Measurements from ENCODE around the gene CDH10. TPM values are rescaled to one million over a fixed set of nuclear protein-coding genes. Genes with fewer than 3 reads are reported as not detected.

CDH10 gene
- total RNA-seq, result not detected

DNA sequence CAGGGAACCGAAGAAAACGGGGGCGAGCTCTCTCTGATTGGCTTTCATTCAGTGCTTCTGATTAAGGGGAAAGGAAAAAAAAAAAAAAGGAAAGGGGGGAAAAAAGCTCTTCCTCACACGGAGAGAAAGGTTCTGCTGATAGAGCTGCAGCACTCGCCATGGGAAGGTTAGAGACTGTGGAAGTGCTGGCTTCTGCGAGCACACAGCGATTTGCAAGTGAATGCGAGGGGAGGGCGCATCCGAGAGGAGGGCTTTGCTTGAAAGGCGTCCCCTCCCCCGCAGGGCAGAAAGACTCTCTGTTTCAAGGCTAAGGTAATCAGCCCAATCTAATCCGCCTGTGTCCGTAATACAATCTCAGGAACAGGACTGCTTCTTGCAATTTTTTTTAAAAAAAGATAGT lies at the start of gene CDH10:
Gene CDH10, minus strand, starts transcription at position 218 of the 400 bp plus-strand sequence. CDS start 51,488 bp downstream, outside the sequence.
- POLR2A ChIA-PET, result no interaction called here

DNA sequence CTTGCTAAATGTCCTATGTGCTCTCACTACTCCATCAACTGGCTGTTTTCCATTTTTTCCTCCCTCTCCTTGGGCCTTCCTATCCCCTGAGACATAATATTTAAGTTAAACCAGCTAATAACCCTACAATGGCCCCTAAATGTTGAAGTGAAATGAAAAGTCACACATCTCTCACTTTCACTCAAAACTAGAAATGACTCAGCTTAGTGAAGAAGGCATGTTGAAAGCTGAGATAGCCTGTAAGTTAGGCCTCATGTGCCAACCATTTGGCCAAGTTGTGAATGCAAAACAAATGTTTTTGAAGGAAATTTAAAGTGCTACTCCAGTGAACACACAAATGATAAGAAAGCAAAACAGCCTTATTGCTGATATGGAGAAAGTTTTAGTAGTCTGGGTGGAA lies 48.8 kb upstream of the CDH10 start:
- ATAC-seq (ENCODE audit: low read depth), result no peak
- no peaks in the 10 kb centered on the region for H3K27me3 Mint-ChIP-seq
- no peak overlapping the region for H3K4me3 Mint-ChIP-seq
- no peaks in the 10 kb centered on the region for H3K4me1 Mint-ChIP-seq
- H3K36me3 Mint-ChIP-seq, result no peaks in the 10 kb centered on the region
- DNase-seq, result no peak
- H3K9me3 Mint-ChIP-seq, result peaks cover 17% of the 10 kb centered on the region
- POLR2A ChIA-PET, result no interaction called here
- H3K27ac Mint-ChIP-seq, result no peak overlapping the region

More for the DNA sequence above, at the start of gene CDH10:
- DNase-seq (no peak), ATAC-seq (ENCODE audit: low read depth) (no peak)
- H3K27me3 Mint-ChIP-seq, result no peaks in the 10 kb centered on the region
- H3K36me3 Mint-ChIP-seq, result no peaks in the 10 kb centered on the region
- no peaks in the 10 kb centered on the region for H3K4me1 Mint-ChIP-seq
- H3K27ac Mint-ChIP-seq, result no peak within 1 kb of the TSS
- peaks cover 2% of the 10 kb centered on the region for H3K9me3 Mint-ChIP-seq
- H3K4me3 Mint-ChIP-seq, result no peak within 1 kb of the TSS

DNA sequence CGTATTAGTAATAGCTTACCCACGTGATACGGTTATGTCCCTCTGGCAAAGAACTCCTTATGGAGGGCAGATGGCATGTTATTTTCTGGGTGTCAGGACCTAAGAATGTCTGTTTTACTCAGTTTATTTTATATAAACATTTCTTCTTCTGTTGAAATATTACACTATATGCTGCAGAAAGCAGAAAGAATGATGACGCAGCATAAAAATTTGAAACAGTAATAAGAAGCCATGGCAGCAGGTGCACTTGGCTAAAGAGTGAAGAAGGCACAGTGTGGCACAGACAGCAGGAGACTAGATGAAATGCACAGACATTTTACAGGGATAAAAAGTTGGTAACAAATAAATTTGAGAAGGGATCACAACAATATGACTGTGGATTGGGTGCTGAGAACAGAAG lies 46.3 kb upstream of the CDH10 start:
- H3K27me3 Mint-ChIP-seq, result no peaks in the 10 kb centered on the region
- DNase-seq (no peak), ATAC-seq (ENCODE audit: low read depth) (no peak)
- peaks cover 10% of the 10 kb centered on the region for H3K9me3 Mint-ChIP-seq
- H3K36me3 Mint-ChIP-seq, result no peaks in the 10 kb centered on the region
- no peak overlapping the region for H3K4me3 Mint-ChIP-seq
- H3K4me1 Mint-ChIP-seq, result no peaks in the 10 kb centered on the region
- H3K27ac Mint-ChIP-seq, result no peak overlapping the region
- POLR2A ChIA-PET, result no interaction called here

DNA sequence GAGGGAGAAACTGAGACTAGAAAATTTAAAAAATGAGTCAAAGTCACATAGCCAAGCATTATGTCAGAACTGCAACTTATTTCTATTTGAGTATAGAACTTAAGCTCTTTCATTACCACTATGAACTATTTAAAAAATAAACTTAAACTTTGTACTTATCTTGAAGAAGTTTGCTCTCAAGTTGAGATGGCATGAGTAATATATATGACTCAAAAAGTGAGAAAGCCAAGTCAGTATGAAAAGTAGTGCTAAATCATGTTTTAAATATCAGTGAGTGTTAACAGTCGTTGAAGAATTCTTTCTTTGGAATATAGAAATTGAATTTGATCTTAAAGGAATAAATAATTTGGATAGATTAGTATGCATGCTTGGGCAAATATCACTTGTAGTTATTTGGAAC lies 36.3 kb upstream of the CDH10 start:
- Mint-ChIP-seq H3K27me3 (no peaks in the 10 kb centered on the region), H3K4me1 (no peaks in the 10 kb centered on the region), H3K27ac (no peak overlapping the region), H3K9me3 (peaks cover 7% of the 10 kb centered on the region), H3K36me3 (no peaks in the 10 kb centered on the region), H3K4me3 (no peak overlapping the region)
- ATAC-seq (ENCODE audit: low read depth), result no peak
- no peak for DNase-seq
- POLR2A ChIA-PET, result no interaction called here

DNA sequence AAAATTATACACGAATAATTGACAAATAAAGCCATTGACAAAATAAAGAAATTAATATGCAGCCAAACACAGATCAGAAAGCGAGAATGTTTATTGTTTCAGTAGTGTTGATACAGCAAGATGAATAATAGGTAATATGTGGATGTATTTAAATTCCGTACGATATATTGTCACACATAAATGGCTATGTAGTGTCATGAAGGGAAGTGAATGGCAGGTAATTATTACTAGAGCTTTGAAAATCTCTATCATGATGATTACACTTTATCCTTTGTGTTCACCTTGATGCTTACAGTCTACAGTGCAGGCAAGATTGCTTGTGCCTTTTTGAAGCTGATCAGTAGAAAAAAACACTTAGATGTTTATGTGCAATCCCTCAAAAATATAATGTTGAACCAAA lies 23.3 kb upstream of the CDH10 start:
- POLR2A ChIA-PET, result no interaction called here
- ATAC-seq (ENCODE audit: low read depth), result no peak
- no peak for DNase-seq
- Mint-ChIP-seq H3K9me3 (peaks cover 8% of the 10 kb centered on the region), H3K4me1 (no peaks in the 10 kb centered on the region), H3K27me3 (no peaks in the 10 kb centered on the region), H3K4me3 (no peak overlapping the region), H3K36me3 (no peaks in the 10 kb centered on the region), H3K27ac (no peak overlapping the region)

DNA sequence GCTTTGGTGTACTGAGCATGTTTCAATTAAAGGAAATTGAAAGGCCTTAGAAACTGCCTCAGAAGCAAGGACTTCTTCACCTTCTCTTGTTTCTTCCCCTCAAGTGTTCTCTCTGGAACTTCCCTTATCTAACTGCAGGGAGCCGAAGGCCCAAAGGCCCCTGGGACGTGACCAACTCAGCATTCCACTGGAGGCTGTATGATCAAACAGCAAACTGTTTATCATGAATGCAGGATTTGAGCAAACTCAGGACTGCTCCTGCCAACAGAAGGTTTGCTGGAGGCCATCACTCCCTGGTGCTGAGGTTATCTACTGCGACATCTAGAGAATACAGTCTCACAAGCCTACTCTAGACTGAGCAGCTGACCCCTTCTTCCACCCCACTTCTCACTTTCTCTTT lies 4.8 kb upstream of the CDH10 start:
- Mint-ChIP-seq H3K9me3 (no peaks in the 10 kb centered on the region), H3K36me3 (no peaks in the 10 kb centered on the region), H3K27ac (no peak overlapping the region), H3K4me1 (no peaks in the 10 kb centered on the region), H3K4me3 (no peak overlapping the region), H3K27me3 (no peaks in the 10 kb centered on the region)
- no peak for ATAC-seq (ENCODE audit: low read depth)
- DNase-seq, result no peak
- POLR2A ChIA-PET, result no interaction called here

DNA sequence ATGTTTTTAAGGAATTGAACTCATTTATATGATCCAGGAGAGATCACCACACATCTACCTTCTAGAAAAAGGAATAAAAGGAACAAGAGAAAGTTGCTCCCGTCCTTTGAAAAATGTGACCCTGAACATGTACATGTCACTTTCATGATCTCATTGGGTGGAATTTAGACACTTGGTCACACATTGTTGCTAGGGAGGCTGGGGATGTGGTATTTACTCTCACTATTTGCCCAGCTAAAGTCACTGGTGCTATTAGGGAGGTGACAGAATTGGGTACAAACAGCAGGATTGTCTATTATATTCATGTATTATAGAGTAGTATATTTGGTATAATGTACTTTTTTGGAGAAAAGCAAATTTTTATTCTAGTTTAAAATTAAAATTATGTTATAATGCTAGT lies 2.1 kb upstream of the CDH10 start:
- Mint-ChIP-seq H3K4me3 (no peak overlapping the region), H3K27me3 (no peaks in the 10 kb centered on the region), H3K4me1 (no peaks in the 10 kb centered on the region), H3K9me3 (peaks cover 2% of the 10 kb centered on the region), H3K36me3 (no peaks in the 10 kb centered on the region), H3K27ac (no peak overlapping the region)
- DNase-seq (no peak), ATAC-seq (ENCODE audit: low read depth) (no peak)
- POLR2A ChIA-PET, result no interaction called here

DNA sequence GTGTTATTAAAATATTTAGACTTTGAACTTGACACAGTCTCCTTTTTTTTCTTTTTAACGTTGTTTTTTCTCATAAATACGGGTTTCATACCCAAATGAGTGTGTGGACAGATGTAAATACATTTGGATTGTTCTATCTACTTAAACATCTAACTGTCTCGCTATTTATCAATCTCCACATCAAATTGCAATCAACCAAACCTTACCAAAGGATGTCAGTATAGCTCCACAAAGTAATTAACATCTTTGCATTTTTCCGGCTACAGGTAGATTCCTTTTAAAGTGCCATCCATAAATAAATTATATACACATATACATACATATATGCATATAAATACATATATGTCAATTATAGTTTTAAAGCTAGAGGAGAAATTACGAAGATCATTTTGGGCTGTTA lies 705 bp upstream of the CDH10 start:
- no peaks in the 10 kb centered on the region for H3K36me3 Mint-ChIP-seq
- no peak for DNase-seq
- POLR2A ChIA-PET, result no interaction called here
- no peaks in the 10 kb centered on the region for H3K27me3 Mint-ChIP-seq
- no peak overlapping the region for H3K27ac Mint-ChIP-seq
- no peak overlapping the region for H3K4me3 Mint-ChIP-seq
- H3K9me3 Mint-ChIP-seq, result peaks cover 2% of the 10 kb centered on the region
- no peak for ATAC-seq (ENCODE audit: low read depth)
- no peaks in the 10 kb centered on the region for H3K4me1 Mint-ChIP-seq

DNA sequence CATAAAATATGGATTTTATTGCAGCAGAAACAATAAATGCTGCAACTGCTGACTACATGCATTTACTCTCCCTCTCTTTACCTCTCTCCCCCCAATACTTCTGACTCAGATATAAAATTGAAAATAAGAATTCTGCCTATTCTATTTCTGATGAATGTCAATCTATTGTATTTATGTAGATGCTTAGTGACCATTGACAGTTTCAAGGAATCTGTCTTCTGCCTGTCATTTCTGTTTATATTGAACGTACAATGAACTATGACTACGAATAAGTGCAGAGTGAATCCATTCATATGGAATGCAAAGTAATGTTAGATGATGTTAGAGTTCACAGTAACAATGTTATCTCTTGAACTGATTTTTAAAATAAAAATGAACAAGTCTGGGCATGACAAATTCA lies 898 bp downstream of the CDH10 start:
- no peak overlapping the region for H3K4me3 Mint-ChIP-seq
- POLR2A ChIA-PET, result no interaction called here
- no peak overlapping the region for H3K27ac Mint-ChIP-seq
- DNase-seq, result no peak
- H3K27me3 Mint-ChIP-seq, result no peaks in the 10 kb centered on the region
- no peaks in the 10 kb centered on the region for H3K36me3 Mint-ChIP-seq
- H3K9me3 Mint-ChIP-seq, result peaks cover 2% of the 10 kb centered on the region
- ATAC-seq (ENCODE audit: low read depth), result no peak
- no peaks in the 10 kb centered on the region for H3K4me1 Mint-ChIP-seq

DNA sequence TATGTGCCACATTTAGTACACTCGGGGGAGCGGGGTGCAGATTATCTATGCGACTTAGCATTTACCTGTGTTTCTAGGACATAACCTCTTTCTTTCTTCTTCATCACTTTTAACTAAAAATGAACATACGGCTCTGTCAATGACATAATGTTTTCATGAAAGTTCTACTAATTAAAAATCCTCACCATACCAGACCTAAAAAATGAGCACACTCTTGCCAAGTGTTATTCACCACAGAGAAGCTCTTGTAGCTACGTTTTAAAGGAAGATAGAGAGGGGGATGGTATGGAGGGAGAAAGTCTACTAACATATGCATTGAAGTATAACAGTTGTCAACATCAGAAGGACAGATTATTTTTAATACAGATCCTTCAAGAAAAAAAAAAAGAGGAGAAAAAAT lies 1.6 kb downstream of the CDH10 start:
- DNase-seq (no peak), ATAC-seq (ENCODE audit: low read depth) (no peak)
- Mint-ChIP-seq H3K9me3 (peaks cover 2% of the 10 kb centered on the region), H3K4me1 (no peaks in the 10 kb centered on the region), H3K27ac (no peak overlapping the region), H3K27me3 (no peaks in the 10 kb centered on the region), H3K4me3 (no peak overlapping the region), H3K36me3 (no peaks in the 10 kb centered on the region)
- POLR2A ChIA-PET, result no interaction called here

DNA sequence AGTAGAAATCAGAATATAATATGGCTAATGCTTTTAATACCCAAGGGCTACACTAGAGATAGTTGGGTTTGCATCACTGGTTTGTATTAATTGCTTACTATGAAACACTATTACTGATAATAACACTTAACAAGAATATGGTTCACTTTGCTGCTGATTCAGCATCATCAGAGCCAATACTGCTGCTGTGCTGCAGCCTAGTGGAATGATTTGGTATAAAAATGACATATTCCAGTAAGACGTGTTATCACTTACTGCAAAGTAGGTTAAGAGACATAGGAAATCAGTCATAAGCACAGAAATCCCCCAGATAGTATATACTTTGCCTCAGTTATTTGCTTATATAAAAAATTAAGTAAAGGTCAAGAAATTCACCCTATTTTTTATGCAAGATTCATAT lies 2.8 kb downstream of the CDH10 start:
- DNase-seq (no peak), ATAC-seq (ENCODE audit: low read depth) (no peak)
- Mint-ChIP-seq H3K4me3 (no peak overlapping the region), H3K9me3 (peaks cover 2% of the 10 kb centered on the region), H3K36me3 (no peaks in the 10 kb centered on the region), H3K27ac (no peak overlapping the region), H3K4me1 (no peaks in the 10 kb centered on the region), H3K27me3 (no peaks in the 10 kb centered on the region)
- POLR2A ChIA-PET, result no interaction called here

DNA sequence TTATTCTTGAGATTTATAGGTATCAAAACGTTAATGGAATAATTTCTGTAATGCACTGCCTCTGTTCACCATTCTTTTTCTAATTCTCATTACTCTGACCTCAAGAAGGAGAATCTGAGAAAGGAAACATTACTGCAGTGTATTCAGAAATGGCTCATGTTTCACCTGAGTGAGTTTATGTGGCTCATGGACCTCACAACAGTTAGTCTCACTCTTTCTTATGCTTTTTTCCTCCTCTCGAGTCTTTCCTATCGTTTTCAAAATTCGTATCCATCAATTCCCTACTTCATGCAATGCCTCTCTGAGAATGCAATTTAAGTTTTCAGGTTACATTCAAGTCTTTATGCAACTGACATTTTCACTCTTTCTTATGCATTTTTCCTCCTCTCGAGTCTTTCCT lies 9.6 kb downstream of the CDH10 start:
- H3K27ac Mint-ChIP-seq, result no peak overlapping the region
- H3K36me3 Mint-ChIP-seq, result no peaks in the 10 kb centered on the region
- POLR2A ChIA-PET, result no interaction called here
- H3K4me3 Mint-ChIP-seq, result no peak overlapping the region
- H3K9me3 Mint-ChIP-seq, result no peaks in the 10 kb centered on the region
- DNase-seq (no peak), ATAC-seq (ENCODE audit: low read depth) (no peak)
- H3K27me3 Mint-ChIP-seq, result no peaks in the 10 kb centered on the region
- no peaks in the 10 kb centered on the region for H3K4me1 Mint-ChIP-seq

DNA sequence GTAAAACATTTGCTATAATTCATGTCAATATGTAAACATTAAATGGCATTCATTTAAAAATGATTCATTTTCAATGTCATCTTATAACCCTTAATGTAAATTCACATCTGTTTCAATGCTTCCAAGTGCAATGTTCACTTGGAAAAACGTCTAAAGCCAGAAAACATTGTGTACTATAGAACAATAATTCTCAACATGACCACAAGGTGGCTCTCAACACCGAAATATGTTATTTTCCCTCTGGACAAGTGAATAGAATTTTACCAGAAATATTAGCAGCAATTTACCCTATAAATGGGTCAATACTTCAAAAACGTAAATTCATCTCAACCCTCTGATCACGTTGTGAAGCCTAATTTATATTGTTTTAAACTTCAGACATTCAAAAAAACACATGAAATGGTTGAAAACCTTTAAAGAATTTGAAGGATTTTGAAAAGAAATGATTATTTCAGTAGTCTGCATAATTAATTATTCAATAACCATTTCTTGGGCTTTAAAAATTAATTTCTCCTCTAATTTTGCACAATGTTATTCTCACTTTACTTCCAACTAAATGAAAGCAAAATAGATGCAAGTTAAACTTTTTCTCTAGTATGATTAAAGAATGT lies 11.0 kb downstream of the CDH10 start:
- Mint-ChIP-seq H3K36me3 (no peaks in the 10 kb centered on the region), H3K4me1 (no peaks in the 10 kb centered on the region), H3K9me3 (no peaks in the 10 kb centered on the region), H3K4me3 (no peak overlapping the region), H3K27ac (no peak overlapping the region), H3K27me3 (no peaks in the 10 kb centered on the region)
- POLR2A ChIA-PET, result no interaction called here
- no peak for DNase-seq
- no peak for ATAC-seq (ENCODE audit: low read depth)

DNA sequence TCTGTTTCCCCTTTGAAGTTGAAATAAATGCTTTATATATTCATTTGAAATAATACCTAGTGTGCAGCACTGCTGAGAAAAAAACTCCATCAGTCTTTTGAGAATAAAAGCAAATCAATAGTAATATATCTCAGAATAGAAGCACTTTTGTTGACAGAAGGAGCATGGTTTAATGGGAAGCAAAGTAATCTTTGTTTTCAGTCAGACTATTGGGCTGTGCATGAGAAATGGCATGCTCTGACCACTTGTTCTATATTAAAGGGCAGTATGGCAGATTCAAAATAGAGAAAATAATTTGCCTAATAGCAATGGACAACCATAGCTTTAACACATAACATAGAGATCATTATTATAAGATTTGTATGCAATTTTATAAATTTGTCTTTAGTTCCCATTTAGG lies 12.4 kb downstream of the CDH10 start:
- Mint-ChIP-seq H3K36me3 (no peaks in the 10 kb centered on the region), H3K27ac (no peak overlapping the region), H3K27me3 (no peaks in the 10 kb centered on the region), H3K4me1 (no peaks in the 10 kb centered on the region), H3K9me3 (no peaks in the 10 kb centered on the region), H3K4me3 (no peak overlapping the region)
- ATAC-seq (ENCODE audit: low read depth) (no peak), DNase-seq (no peak)
- POLR2A ChIA-PET, result no interaction called here

DNA sequence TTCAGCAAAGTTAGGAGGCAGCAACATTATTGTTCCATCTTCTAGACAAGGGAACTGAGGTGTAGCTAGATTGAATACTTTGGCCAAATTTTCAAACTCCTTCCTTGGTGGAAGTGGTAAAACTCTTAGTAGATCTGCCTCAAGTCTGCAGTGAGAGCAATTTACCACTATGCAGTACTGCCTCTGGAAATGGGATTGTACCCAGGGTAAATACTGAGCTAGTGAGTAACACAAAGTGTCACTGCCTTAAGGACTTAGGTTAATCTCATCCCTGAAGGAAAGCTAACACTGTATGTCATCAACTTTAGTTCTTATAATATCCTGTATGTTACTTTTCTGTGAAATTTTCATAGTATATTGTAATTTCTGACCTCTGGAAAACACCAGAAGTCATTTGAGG lies 13.9 kb downstream of the CDH10 start:
- no peaks in the 10 kb centered on the region for H3K27me3 Mint-ChIP-seq
- H3K36me3 Mint-ChIP-seq, result no peaks in the 10 kb centered on the region
- POLR2A ChIA-PET, result no interaction called here
- H3K27ac Mint-ChIP-seq, result no peak overlapping the region
- no peaks in the 10 kb centered on the region for H3K4me1 Mint-ChIP-seq
- H3K9me3 Mint-ChIP-seq, result no peaks in the 10 kb centered on the region
- no peak for DNase-seq
- H3K4me3 Mint-ChIP-seq, result no peak overlapping the region
- no peak for ATAC-seq (ENCODE audit: low read depth)
